Measurements from ENCODE around the gene ARHGAP26.
"Not testable (repeated sequence)": the region's sequence is repeated elsewhere in the genome, so short reads cannot be mapped to it uniquely, and the experiment has no call there.

The ARHGAP26 gene

DNA sequence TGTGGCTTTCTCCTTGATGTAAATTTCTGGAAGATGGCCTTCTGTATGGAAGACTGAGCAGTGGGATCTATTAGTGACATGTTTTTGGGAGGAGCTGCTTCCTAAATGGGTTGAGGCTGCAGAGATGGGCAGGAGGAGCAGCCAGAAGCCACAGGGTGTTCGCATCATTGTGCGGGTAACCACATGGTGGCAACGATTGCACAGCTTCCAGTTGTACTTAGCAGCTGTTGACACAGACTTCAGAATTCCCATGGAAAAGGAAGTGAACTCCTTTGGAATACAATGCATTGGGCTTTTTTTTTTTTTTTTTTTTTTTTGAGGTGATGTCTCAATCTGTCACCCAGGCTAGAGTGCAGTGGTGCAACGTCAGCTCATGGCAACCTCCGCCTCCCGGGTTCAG lies 336.0 kb downstream of the ARHGAP26 start:
- peak; percentile 77 for DNase-seq

DNA sequence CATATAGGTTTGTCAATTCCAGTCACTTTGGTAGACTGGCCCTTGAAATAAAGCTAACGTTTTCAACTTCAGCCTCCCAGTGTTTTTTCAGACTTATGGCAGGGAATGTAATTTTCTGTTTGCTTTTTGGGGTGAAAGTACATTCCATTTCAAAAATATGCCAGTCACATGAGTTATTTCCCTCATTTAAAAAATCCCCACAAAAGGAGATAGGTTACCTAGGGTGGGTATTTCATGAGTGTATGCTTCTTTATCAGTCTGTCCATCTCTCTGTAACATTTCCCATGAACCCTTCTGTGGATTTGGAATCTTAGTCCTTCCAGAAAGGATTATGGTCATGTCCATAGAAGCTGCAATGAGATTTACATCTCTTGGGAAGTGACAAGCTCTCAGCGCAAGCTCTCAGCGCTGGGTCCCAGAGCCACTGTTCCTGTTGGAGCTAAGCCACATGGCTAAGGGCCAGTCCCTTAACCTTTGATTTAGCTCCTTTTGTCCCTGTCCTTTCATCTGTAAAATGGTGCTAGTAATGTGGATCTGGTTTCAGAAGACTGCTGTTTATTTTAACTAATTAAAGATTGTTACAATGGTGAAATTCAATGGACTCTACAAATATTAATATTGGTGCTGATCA lies 338.4 kb downstream of the ARHGAP26 start:
- no peak for DNase-seq

DNA sequence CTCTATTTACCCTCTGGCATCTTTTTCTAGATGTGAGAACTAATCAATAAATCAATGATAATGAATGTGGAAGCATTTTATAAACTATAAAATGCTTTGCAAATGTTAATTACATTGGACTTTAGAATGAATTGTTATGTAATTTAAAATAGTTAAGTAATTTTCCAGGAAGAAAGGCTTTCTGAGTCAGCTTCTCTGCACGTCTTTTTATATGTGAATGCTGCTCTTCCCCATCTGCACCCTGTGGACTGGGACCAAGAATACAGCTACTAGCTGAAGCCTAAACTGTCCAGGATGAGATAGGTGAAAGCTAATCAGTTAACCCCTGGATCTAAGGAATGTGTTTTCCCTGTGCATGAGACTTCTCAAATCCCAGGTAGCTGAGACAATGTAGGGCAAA lies 340.4 kb downstream of the ARHGAP26 start:
- no peak for DNase-seq

DNA sequence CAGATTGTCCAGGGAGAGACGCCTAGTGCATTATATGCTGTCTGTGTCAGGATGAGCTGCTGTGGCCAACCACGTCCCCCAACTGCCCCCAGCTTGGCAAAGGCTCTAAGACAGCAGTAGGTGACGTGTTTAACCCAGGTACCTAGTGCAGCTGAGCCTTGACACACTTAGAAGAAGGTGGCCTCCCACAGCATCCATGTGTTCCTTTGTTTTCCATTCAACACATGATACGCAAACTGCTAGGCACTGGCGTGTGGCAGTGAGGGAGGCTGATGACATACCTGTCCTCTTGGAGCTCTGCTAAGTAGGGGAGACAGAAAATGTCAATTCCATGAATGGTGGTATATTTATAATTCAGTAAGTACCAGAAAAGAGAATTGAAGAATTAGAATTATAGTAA lies 341.6 kb downstream of the ARHGAP26 start:
- DNase-seq: no peak

DNA sequence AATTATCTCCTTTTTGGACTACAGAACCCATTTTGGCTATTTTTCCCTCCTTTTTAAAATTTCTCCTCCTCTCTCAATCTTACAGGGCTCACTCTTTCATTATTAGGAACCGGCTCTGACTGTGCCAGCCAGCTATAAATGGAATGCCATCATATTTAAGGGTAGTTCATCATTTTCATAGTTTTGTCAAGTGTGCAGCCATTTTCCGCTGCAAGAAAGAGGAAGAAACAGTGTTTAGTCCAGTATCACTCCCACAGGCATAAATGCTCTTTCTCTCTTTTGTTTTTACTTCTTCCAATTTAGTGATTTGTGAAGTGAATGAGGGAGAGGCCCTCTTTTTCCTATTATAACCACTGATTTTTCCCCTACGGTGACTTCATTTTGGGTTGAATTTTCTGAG lies 343.3 kb downstream of the ARHGAP26 start:
- no peak for DNase-seq

DNA sequence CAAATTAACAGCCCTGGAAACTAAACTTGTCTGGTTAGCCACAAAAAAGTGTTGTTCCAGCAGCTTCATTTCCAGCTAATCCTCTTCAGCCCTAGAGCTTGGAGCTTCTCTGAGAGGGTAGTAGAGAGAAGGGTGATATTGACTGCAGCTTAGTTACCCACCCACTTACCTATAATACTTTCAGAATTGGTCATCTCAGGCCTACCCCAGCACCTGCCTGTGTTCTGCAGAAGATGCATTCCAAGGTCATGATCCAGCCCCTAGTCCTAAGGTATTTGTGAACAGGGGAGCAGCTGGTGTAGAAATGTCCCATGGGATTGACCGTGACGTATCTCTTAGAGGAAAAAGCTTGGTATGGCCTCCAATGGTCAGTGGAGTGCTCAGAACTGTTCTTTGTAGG lies 344.3 kb downstream of the ARHGAP26 start:
- no peak for DNase-seq

DNA sequence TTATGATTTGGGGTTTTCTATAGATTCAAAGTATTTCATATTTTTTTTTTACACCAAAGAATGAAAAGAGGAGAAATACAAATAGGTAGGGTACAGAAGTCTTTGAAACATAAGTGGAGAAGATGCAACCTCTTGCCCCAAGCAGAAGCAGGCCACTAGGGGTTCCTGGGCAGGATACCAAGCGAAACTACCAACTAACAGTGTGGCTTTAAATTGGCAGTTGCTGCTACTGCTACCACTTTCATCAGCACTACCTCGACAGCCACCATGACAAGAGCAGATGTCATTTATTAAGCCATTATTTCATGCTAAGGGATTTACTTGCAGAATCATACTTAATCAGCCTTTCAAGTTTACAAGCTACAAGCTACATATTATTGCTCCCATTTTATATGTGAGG lies 345.2 kb downstream of the ARHGAP26 start:
- no peak for DNase-seq

DNA sequence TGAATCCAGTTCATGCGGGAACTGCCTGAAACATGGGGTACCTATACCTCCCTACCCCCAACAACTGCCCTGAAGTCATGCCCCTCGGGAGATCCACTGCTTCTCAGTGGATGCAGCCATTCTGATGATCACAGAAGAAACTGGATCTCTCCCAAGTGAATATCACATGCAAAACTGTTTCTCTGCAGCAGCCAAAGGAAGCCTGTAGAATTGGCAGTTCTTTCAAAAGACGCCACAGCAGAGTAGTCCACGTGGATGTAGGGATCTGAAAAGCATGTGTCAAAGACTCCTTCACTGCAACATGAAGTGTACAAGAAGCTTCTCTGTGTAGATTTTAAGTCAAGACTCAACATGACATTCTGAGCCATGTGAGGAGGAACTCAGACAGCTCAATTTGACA lies 346.6 kb downstream of the ARHGAP26 start:
- DNase-seq: no peak

DNA sequence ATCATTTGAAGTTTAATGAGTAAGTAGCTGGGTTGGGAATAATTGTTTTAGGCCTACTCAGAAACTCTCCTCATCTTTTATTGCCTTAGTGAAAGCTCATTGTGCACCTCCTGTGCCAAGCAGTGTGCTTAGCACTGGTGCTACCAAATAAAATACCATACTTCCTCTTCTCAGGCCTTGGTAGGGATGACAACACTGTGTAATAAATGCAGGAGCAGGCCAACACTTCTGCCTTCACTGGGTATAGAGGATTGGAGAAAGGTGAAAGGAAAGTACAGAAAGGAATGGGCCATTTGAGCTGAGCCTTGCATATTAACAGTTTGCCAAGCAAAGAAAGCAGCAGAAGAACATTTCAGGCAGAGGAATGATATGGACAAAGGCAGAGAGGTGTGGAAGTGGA lies 347.6 kb downstream of the ARHGAP26 start:
- DNase-seq: no peak

DNA sequence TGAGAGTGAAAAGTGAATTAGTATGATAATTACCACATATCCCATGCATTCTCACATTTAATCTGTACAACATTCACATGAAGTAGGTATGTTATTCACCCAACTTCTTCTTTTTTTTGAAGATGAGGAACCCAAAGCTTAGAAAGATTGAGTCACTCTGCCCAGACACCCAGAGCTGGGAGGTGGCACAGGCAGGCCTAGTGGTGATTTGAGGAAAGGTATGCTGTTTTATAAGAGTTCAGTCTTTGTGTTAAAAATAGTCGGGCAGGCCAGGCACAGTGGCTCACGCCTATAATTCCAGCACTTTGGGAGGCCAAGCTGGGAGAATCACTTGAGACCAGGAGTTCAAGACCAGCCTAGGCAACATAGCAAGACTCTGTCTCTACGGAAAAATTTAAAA lies 348.0 kb downstream of the ARHGAP26 start:
- DNase-seq: no peak

DNA sequence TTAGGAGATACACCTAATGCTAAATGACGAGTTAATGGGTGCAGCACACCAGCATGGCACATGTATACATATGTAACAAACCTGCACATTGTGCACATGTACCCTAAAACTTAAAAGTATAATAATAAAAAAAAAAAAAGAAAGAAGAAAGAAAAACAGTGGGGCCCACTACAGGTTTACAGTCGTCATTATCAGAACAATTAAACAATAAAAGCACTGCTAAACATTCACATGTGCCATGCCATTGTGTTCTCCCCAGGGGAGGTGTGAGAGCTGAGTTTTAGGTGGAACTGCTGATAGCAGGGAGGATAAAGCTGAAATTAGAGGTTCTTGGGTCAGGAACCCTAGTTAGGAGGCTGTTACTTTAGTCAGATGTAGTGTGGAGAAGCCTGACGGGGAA lies 348.6 kb downstream of the ARHGAP26 start:
- not testable (repeated sequence) for DNase-seq

DNA sequence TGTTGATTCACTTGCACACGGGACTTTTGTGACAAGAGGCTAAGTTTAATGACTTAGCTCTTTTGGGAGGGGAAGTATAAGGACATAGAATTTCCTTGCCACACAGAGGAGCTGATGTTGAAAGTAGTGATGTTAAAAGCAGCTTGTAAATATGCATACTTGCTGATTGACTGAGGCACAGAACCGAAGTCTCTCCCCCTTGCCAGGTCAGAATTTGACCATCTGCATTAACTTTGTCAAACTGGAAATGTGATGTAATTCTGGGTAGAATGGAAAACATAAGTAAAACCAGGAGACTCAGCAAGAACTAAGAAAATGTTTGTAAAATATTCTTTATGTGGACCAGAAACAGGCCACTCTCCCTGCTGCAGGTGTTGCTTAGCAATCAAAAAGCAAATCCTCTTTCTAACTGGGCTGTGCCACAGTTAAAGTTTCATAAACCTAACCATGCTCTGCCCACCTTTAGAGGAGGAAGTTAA lies 349.2 kb downstream of the ARHGAP26 start:
- DNase-seq: no peak

DNA sequence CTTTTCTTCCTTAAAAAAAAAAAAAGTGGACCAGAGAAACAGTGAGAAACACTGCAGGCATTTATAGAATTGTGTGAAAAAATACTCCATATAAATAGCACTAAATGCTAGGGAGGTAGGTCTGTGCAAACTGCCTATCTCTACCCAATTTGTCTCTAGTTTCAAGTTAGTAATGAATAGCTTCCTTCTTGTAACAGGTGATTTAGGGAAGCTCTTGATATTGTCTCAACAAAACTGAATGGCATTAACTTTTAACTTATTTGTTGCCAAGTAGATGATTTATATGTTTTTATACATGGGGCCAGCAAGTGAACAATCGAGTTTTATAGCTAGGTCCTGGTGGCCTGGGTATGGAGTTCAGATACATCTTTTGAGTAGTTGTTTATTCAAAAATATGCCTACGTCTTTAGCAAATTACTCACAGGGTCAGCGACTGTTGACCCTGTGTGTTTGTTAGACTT lies 349.7 kb downstream of the ARHGAP26 start:
- no peak for DNase-seq

DNA sequence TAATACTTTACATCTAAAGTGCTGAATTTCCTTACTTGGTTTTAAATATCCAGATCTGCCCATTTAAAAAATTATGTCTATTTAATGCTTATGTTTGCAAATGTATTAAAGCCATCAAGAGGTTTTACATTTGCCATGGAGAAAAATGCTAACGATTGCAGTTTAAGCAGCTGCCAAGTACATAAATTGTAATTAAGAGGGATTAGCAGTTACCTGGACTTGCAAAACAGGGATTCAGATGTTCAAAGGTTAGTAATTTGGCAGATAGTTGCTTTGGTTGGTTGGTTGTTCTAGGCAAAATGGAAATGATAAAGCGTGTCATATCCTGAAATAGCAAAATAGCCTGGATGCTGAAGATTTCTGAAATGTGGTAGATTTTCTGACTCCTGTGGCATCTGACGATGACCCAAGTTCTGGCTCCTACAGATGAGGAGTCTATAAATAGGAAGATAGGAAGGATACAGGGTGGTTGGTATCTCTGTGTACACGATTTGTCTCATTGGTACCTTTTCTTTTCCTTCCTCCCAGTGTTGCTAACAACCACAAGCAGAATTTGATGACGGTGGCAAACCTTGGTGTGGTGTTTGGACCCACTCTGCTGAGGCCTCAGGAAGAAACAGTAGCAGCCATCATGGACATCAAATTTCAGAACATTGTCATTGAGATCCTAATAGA lies 350.4 kb downstream of the ARHGAP26 start:
- DNase-seq: no peak

DNA sequence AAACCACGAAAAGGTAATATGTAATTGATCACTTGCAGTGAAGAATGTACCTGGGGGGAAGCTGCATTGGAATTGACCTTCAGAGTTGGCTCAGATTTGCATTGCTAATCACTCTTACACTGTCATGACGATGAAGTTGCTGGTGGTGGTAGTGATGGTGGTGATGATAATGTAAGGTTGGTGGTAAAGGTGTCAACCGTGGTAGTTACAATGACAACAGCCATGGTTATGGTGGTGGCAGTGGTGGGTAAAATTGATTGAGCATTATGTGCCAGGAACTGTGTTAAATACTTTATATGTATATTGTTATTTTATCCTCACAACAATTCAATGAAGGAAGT lies 350.9 kb downstream of the ARHGAP26 start:
- DNase-seq: no peak

DNA sequence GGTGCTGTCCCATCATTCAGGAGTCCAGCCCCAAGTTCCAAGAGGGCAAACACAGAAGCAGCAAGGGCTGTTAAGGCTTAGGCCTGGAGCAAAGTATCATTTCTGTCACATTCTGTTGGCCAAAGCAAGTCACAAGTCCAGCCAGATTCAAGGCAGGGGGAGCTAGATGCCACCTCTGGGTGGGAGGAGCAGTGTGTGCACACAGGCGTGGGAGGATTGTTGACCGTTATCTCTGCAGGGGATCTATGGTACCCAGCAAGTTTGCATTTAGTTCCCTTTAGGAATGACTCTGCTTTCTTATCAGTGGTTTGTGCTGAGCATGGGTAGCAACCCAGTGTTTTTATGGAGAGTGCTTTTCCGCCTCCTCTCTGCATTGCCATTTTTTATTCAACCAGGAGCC lies 354.4 kb downstream of the ARHGAP26 start:
- DNase-seq: no peak

DNA sequence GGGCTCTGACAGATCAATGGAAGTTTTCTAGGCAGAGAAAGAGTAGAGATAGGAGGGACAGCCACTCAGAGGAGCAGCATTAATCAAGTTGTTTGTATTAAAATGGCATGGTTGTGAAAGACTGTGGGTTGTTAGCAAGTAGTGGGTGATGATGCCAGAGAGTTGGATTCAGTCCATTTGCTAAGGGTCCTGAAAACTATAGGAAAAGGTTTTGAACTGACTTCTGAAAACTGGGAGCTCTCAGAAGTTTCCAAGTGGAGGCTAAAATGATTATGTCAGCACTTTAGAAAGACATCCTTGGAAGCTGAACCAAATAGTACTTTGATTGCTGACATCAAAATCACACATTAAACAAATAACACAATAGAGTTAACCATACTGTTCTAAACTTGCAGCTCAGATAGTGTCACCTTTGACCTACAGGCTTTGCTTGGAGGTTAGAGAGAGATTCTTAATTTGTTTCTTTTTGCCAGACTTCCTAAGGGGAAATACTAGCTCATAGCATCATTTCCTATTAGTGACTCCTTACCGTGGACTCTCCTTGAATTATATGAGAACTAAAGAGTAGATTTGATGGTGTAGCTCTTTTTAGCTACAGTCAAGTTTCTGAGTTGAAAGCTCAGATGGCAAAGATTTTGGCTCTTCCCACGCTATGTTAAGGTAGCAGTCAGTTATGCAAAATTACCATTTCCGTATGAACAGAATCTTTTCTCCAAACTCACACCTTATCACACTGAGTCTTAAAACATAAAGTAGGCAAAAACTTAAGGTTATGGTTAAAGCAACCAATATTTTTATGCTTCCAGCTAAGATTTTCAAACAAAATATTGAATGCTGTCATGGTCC lies 356.2 kb downstream of the ARHGAP26 start:
- no peak for DNase-seq

DNA sequence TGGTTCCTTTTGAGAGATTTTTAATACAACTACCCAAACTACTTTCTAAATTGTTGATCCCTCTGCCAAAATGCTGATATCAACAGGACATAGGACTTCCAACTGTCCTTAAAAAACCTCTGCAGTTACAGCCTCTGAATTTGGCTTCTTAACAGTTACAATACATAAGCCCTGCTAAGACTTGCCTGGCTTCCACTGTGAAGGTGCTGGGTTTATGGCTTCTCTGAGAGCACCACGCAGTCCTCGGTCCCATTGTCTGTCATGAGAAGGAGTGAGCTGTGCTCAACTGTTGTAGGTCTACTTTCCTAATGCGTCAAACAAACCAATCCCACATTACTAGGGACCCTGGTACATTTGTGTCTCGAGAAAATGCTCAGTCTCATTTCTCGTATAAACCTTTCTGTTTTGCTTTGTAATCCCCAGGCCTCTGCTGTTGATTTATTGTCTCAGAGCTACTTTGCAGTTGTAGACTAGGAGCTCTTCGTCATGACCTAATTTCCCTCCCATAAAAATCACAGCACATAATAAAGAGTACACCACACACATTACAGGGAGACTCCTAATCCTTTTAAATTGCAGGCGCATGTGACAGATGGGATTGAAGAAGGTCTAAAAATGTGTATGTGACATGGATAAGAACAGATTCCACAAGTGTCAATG lies 358.4 kb downstream of the ARHGAP26 start:
- no peak for DNase-seq

DNA sequence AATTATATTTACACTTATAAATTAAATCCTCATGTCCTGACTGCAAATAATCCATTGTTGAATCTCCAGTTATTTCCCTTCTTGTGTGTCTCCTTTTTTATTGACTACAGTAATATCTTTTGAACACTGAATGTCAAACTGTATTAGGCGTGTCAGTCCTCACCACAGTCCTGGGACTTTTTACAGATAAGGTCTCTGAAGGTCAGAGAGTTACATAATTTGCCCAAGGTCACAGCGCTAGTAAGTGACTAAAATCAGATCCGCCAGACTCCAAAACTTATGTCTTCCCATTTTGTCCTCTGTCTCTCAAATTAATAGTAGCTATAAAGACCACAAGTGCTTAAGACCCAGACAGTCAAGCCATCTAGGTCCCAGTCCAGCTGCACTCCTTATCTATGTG lies 359.0 kb downstream of the ARHGAP26 start:
- DNase-seq: no peak

DNA sequence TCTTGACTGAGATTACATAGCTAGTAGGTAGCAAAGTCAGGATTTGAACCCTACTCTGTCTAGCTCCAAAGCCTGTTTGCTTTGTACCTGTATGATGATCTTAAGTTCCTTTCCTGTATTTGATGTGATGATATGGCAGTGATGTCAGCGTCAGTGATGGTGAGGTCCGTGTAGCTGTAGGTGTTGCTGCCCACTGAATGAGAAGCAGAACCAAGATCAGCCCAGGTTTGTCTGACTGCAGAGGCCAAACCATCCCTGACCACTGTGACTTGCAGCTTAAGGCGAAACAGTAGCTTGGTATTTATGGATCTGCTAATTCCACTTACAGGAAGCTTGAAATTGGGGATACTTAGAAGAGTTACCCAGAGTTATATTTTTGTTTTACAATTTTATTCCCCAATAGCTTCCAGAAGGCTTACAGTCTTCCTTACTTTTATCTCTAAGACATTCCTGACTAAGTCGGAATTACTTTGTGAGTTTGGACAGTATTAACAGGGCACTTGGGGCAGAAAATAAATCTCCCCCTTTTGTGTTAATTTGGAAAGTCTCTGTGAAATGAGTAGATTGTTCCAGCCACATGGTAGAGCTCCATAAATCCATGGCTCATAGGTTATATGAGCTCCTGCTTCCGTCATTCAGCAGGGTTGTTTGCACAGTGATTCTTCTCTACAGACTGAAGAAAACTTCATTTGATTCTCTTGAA lies 359.9 kb downstream of the ARHGAP26 start:
- DNase-seq: no peak

DNA sequence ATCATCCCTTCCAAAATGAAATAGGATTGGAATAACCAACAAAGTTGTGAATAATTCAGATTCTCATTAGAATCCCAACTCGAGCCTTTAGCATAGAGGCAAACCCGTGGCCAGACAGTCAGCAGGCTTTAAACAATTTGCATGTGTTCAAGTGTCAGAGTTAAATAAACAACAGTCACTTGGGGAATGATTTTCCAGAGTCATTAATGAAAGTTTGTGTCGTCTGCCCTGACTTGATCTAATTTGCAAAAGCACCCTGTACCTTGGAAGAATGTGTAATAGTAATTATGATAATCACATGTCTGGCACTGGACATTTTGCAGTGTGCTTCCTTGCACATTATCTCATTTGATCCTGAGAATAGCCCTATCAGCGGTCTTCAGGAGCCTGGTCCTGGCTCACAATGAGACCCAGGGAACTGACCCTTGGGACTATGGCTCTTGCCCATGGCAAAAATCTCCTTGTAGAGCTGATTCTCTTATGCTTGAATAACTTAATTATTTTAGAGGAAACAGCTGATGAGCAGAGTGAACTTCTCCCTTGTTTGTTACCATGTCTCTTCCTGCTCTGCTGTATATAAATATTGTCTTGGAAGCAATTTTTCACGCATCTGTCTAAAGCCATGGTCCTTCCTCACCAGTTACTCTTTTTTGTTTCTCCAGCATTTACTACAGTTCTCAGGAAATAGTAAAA lies 360.6 kb downstream of the ARHGAP26 start:
- DNase-seq: no peak

DNA sequence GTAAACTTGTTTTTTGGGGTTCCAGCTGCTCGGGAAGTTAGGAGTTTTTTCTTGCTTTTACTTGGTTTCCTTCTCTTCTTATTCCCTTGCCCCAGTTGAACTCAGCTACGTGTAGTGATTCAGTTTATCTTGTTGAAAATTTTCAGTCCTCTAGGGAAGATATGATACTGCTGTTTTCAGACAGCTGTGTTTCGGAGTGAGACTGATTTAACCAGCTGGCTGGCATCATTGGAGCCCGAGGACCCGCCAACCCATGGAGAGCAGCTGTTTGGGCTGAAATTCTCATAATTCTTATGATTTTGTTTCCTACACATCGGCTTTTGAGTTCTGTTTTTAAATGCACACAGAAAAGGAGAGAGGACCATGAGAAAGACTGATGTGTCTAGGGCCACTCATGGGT lies 361.8 kb downstream of the ARHGAP26 start:
- no peak for DNase-seq
